Smooth muscle cell (in vitro differentiated cells): ENCODE measurements around the gene ING4. TPM values are rescaled to one million over a fixed set of nuclear protein-coding genes. Genes with fewer than 3 reads are reported as not detected.
"Not testable (repeated sequence)": the region's sequence is repeated elsewhere in the genome, so short reads cannot be mapped to it uniquely, and the experiment has no call there.

ENCODE experiments used
- DNase-seq: peaks from one replicate; lab custom pipeline; 2025; ENCODE audit not compliant: unreplicated experiment; lab: John Stamatoyannopoulos, UW
- H2AFZ ChIP-seq: fragments of 200-600 bp; sonication (generic); 2 replicates; pipeline ENCODE4 v1.6.0; 2016; ENCODE audit warnings: antibody characterized with exemption, low read depth, mild to moderate bottlenecking
- H3F3A ChIP-seq: fragments of 200-600 bp; sonication (generic); 2 replicates; pipeline ENCODE4 v1.6.0; 2017; ENCODE audit warnings: antibody characterized with exemption, low read depth
- H3K27ac ChIP-seq: fragments of 200-600 bp; sonication (generic); 2 replicates; pipeline ENCODE4 v1.5.1; 2016; ENCODE audit warnings: low read depth, mild to moderate bottlenecking
- H3K27me3 ChIP-seq: fragments of 200-600 bp; sonication (generic); 2 replicates; pipeline ENCODE4 v1.6.1; 2016; ENCODE audit warnings: low read depth, mild to moderate bottlenecking
- H3K36me3 ChIP-seq: fragments of 200-600 bp; sonication (generic); 2 replicates; pipeline ENCODE4 v1.5.1; 2016; ENCODE audit warnings: low read depth
- H3K4me1 ChIP-seq: fragments of 200-600 bp; sonication (generic); 2 replicates; pipeline ENCODE4 v1.5.1; 2016; ENCODE audit warnings: low read depth
- H3K4me2 ChIP-seq: fragments of 200-600 bp; sonication (generic); 2 replicates; pipeline ENCODE4 v1.6.0; 2016; ENCODE audit warnings: mild to moderate bottlenecking
- H3K4me3 ChIP-seq: fragments of 200-600 bp; sonication (generic); 2 replicates; pipeline ENCODE4 v1.5.1; 2016; ENCODE audit warnings: mild to moderate bottlenecking
- H3K79me2 ChIP-seq: fragments of 200-600 bp; sonication (generic); 2 replicates; pipeline ENCODE4 v1.6.0; 2016; ENCODE audit warnings: low read depth, mild to moderate bottlenecking
- H3K9ac ChIP-seq: fragments of 200-600 bp; sonication (generic); 2 replicates; pipeline ENCODE4 v1.6.0; 2016; ENCODE audit warnings: low read depth
- H3K9me3 ChIP-seq: fragments of 200-600 bp; sonication (generic); replicated peaks from 2 replicates; pipeline ENCODE4 v1.5.1; 2016; ENCODE audit warnings: low read depth
- H4K20me1 ChIP-seq: fragments of 200-600 bp; sonication (generic); 2 replicates; pipeline ENCODE4 v1.6.0; 2016; ENCODE audit warnings: low read depth
- WGBS: methylation state at CpG from one replicate; pipeline ENCODE4 v1.1.7; 2016; ENCODE audit warnings: low lambda C conversion rate; 5-methylcytosine and 5-hydroxymethylcytosine counted together
- polyA plus RNA-seq: library from polyadenylated mRNA; unstranded; fragments of >200 nt; fragmentation: Nextera tagmentation; extraction: Ambion mirVana; gene quantifications from 2 replicates; pipeline ENCODE4 v1.2.1, GENCODE V29; 2016
- total RNA-seq: library from RNA; depleted of rRNA; stranded (reverse); fragments of >200 nt; gene quantifications from 2 replicates; pipeline ENCODE4 v1.2.3, GENCODE V29; 2014
- TF ChIP-seq, protein P1 (sequence below): fragments of 200-600 bp; sonication (generic); IDR thresholded peaks from 2 replicates; pipeline ENCODE4 v1.5.1; 2017; ENCODE audit warnings: borderline replicate concordance, mild to moderate bottlenecking, antibody characterized with exemption; ENCODE audit not compliant: insufficient read depth, poor library complexity, severe bottlenecking

ING4 gene
- total RNA-seq = 24.8 and 45.0 TPM in 2 replicates
- polyA plus RNA-seq = 27.0 and 33.5 TPM in 2 replicates

GRCh38 chr12:6662906-6663742 lies at the start of gene ING4:
Gene ING4, minus strand, starts transcription at chr12:6663119. Its CDS starts 18 bp downstream, at chr12:6663101.
- Histone ChIP-seq H3K4me1 (peaks cover 11% of the 10 kb centered on the region), H3K27me3 (no peaks in the 10 kb centered on the region), H3K9me3 (no peaks in the 10 kb centered on the region), H3K36me3 (no peaks in the 10 kb centered on the region), H3F3A (peaks cover 26% of the 10 kb centered on the region), H3K79me2 (peaks cover 22% of the 10 kb centered on the region), H2AFZ (peak within 1 kb of the TSS; percentile 81), H3K4me2 (peak within 1 kb of the TSS; percentile 90), H3K4me3 (peak within 1 kb of the TSS; percentile 75), H3K27ac (peak within 1 kb of the TSS; percentile 79), H4K20me1 (no peaks in the 10 kb centered on the region), H3K9ac (peak within 1 kb of the TSS; percentile 81)
- TF ChIP-seq, protein P1, sequence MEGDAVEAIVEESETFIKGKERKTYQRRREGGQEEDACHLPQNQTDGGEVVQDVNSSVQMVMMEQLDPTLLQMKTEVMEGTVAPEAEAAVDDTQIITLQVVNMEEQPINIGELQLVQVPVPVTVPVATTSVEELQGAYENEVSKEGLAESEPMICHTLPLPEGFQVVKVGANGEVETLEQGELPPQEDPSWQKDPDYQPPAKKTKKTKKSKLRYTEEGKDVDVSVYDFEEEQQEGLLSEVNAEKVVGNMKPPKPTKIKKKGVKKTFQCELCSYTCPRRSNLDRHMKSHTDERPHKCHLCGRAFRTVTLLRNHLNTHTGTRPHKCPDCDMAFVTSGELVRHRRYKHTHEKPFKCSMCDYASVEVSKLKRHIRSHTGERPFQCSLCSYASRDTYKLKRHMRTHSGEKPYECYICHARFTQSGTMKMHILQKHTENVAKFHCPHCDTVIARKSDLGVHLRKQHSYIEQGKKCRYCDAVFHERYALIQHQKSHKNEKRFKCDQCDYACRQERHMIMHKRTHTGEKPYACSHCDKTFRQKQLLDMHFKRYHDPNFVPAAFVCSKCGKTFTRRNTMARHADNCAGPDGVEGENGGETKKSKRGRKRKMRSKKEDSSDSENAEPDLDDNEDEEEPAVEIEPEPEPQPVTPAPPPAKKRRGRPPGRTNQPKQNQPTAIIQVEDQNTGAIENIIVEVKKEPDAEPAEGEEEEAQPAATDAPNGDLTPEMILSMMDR = no peak
- WGBS = 3% methylated on average over 35 of the region's 37 CpGs
- DNase-seq = peak; percentile 71

- Histone ChIP-seq H3K27me3 (no peaks in the 10 kb centered on the region), H3K4me1 (no peaks in the 10 kb centered on the region), H3K36me3 (no peaks in the 10 kb centered on the region), H3K4me2 (no peak overlapping the region), H2AFZ (no peak overlapping the region), H3K79me2 (no peaks in the 10 kb centered on the region), H3F3A (no peaks in the 10 kb centered on the region), H4K20me1 (no peaks in the 10 kb centered on the region), H3K4me3 (no peak overlapping the region), H3K9ac (no peak overlapping the region), H3K9me3 (no peaks in the 10 kb centered on the region), H3K27ac (no peak overlapping the region)
- TF ChIP-seq, protein P1 = no peak
- 93% methylated on average over 16 of the region's 16 CpGs for WGBS
- no peak for DNase-seq
These were observed 46.1 kb upstream of the ING4 start for GRCh38 chr12:6708960-6709394.

DNA sequence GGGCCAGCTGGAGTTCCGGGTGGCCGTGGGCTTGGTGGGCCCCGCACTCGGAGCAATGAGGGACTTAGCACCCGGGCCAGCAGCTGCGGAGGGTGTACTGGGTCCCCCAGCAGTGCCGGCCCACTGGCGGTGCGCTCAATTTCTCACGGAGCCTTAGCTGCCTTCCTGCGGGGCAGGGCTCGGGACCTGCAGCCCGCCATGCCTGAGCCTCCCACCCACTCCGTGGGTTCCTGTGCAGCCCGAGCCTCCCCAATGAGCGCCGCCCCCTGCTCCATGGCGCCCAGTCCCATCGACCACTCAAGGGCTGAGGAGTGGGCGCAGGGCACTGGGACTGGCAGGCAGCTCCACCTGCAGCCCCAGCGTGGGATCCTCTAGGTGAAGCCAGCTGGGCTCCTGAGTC lies 45.4 kb upstream of the ING4 start:
- not testable (repeated sequence) for H3K4me3 ChIP-seq

DNA sequence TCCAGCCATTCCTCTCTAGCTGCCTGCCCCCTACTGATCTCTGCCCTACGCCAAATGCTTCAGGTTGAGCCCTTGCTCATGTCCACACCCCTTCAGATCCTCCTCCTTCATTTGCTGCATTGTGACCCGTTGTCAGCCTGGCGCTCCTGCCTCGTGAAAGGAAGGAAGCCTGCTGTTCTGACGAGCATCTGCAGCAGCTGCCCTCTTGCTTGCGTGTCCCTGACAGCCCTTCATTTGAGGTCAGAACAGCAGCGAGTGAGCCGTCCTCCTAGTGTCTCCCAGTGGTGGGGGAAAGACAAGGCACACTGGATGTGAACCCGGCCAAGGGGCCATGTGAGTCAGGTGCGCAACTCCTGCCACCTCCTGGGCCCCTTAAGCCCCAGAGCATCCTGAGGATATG lies 40.7 kb upstream of the ING4 start:
- Histone ChIP-seq H3K4me2 (no peak overlapping the region), H4K20me1 (no peaks in the 10 kb centered on the region), H3K9me3 (no peaks in the 10 kb centered on the region), H2AFZ (no peak overlapping the region), H3K27me3 (peaks cover 27% of the 10 kb centered on the region), H3K36me3 (no peaks in the 10 kb centered on the region), H3K9ac (no peak overlapping the region), H3K4me1 (no peaks in the 10 kb centered on the region), H3K4me3 (no peak overlapping the region), H3F3A (no peaks in the 10 kb centered on the region), H3K79me2 (no peaks in the 10 kb centered on the region), H3K27ac (no peak overlapping the region)
- TF ChIP-seq, protein P1 = no peak
- 13% methylated on average over 10 of the region's 10 CpGs for WGBS
- DNase-seq = no peak

More for the DNA sequence above, 45.4 kb upstream of the ING4 start:
- H3K79me2 ChIP-seq, H3K9ac ChIP-seq, H3K9me3 ChIP-seq, H2AFZ ChIP-seq, H3K4me1 ChIP-seq, H3F3A ChIP-seq, DNase-seq, H3K36me3 ChIP-seq, H3K4me2 ChIP-seq, H3K27ac ChIP-seq, H3K27me3 ChIP-seq, H4K20me1 ChIP-seq: not testable (repeated sequence)
- WGBS = 96% methylated on average over 16 of the region's 21 CpGs
